Mammary microvascular endothelial cell (primary cell): Measurements from ENCODE around the gene DBT. TPM values are rescaled to one million over a fixed set of nuclear protein-coding genes. Genes with fewer than 3 reads are reported as not detected.

Experiments used
- total RNA-seq: library from RNA; depleted of rRNA; stranded (reverse); fragments of >200 nt; gene quantifications from 2 replicates; pipeline ENCODE4 v1.2.3, GENCODE V29; 2015

The DBT gene
- total RNA-seq = 1.8 and 2.1 TPM in 2 replicates

GRCh38 chr1:100249537-100250257 lies at the start of gene DBT:
TSS of gene DBT (minus strand) at chr1:100249834. CDS start at chr1:100249820, 14 bp downstream.

GRCh38 chr1:100265931-100266740 lies 16.5 kb upstream of the DBT start, which contains the start of gene RTCA:
TSS of gene RTCA (plus strand) at chr1:100266216. CDS start at chr1:100266376, 160 bp downstream.

GRCh38 chr1:100178091-100178490 lies 71.5 kb downstream of the DBT start, which contains the start of gene LRRC39:
TSS of gene LRRC39 (minus strand) at chr1:100178256. CDS start at chr1:100168516, 9,740 bp downstream.

Other genes starting within 250 kb of the DBT start
- 5.2 and 6.4 TPM in 2 replicates for gene SASS6, start 116.9 kb downstream of the DBT start, total RNA-seq
- gene TRMT13, start 116.7 kb downstream of the DBT start, total RNA-seq = 6.3 and 8.4 TPM in 2 replicates
- gene LRRC39, start 71.6 kb downstream of the DBT start, total RNA-seq = 0.13 TPM in 1 of 2 replicates, not detected in the other
- 31.7 and 37.6 TPM in 2 replicates for gene RTCA, start 16.4 kb upstream of the DBT start, total RNA-seq
- gene CDC14A, start 102.7 kb upstream of the DBT start, total RNA-seq = 7.8 and 10.0 TPM in 2 replicates